C4-2B (cell line): ENCODE measurements around the gene RRAS.

Experiments
- ZFX ChIP-seq: fragments of 450-650 bp; IDR thresholded peaks from 2 replicates; pipeline ENCODE4 v1.6.1; 2017
- TF ChIP-seq, protein P1 (sequence below): fragments of 450-650 bp; conservative IDR thresholded peaks from 2 replicates; pipeline ENCODE4 v1.5.1; 2017; ENCODE audit warnings: mild to moderate bottlenecking

DNA sequence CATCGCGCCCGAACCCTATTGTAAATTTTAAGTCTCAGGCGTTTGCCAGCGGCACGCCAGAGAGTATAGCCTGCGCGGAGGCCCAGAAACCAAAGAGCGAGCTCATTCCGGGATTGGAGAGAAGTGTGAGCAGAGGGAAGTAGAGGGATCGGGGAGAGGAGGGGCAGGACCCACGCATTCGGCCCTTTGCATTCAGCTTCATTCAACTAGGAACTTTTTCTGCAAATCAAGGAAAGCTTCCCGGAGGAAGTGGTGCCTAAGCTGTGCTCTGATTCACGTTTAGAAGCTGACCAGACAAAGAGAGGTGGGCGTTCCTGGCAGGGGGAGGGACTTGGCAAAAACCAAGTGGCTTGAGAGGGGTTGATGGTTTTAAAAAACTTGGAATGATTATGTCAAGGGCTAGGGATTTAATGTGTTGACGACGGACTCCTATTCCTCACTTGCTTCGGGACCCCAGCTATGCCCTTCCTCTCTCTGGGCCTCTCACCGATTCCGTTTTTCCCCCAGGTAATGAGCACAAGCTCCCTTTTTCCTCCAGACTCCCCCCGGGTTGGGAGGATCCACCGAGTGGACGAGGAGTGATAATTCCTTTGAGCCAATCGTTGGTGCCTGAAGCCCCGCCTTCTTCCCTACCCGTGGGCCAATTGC, 36.3 kb upstream of the RRAS start:
- TF ChIP-seq, protein P1, sequence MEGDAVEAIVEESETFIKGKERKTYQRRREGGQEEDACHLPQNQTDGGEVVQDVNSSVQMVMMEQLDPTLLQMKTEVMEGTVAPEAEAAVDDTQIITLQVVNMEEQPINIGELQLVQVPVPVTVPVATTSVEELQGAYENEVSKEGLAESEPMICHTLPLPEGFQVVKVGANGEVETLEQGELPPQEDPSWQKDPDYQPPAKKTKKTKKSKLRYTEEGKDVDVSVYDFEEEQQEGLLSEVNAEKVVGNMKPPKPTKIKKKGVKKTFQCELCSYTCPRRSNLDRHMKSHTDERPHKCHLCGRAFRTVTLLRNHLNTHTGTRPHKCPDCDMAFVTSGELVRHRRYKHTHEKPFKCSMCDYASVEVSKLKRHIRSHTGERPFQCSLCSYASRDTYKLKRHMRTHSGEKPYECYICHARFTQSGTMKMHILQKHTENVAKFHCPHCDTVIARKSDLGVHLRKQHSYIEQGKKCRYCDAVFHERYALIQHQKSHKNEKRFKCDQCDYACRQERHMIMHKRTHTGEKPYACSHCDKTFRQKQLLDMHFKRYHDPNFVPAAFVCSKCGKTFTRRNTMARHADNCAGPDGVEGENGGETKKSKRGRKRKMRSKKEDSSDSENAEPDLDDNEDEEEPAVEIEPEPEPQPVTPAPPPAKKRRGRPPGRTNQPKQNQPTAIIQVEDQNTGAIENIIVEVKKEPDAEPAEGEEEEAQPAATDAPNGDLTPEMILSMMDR: no peak
- no peak for TF ChIP-seq ZFX
